OCI-LY3 (cell line): ENCODE results near the gene AGBL4.

ENCODE experiments used
- EZH2phosphoT487 ChIP-seq: fragments of 200-600 bp; shearing (Covaris generic); IDR thresholded peaks from 2 replicates; pipeline ENCODE4 v1.6.1; 2018; ENCODE audit warnings: antibody characterized with exemption, mixed run types, low read depth
- TF ChIP-seq, protein P1 (sequence below): fragments of 200-600, 300-600 bp; sonication (generic); IDR thresholded peaks from 2 replicates; pipeline ENCODE4 v1.5.1; 2014; ENCODE audit warnings: antibody characterized with exemption, low read length, low read depth

DNA sequence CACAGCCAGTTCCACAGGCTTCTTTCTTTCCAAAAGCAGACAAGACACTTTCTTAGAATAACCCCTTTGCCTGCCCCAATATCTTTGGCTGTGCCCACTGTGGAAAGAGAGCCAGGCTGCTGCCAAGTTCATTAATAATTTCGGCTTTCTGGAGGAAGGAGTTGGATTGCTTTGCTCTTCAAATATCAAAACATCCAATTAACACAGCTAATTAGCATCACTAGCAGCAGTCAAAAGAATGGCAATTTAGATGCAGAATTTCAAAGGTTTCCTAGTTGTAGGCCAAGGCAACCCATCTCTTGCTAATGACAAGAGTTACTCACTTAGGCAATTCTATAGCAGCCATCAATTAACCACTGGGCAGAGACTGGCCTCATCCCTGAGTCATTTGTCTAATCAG, 1460.7 kb downstream of the AGBL4 start:
- TF ChIP-seq, protein P1, sequence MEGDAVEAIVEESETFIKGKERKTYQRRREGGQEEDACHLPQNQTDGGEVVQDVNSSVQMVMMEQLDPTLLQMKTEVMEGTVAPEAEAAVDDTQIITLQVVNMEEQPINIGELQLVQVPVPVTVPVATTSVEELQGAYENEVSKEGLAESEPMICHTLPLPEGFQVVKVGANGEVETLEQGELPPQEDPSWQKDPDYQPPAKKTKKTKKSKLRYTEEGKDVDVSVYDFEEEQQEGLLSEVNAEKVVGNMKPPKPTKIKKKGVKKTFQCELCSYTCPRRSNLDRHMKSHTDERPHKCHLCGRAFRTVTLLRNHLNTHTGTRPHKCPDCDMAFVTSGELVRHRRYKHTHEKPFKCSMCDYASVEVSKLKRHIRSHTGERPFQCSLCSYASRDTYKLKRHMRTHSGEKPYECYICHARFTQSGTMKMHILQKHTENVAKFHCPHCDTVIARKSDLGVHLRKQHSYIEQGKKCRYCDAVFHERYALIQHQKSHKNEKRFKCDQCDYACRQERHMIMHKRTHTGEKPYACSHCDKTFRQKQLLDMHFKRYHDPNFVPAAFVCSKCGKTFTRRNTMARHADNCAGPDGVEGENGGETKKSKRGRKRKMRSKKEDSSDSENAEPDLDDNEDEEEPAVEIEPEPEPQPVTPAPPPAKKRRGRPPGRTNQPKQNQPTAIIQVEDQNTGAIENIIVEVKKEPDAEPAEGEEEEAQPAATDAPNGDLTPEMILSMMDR: no peak
- TF ChIP-seq EZH2phosphoT487: no peak
